Effector CD4-positive, alpha-beta T cell (primary cell): ENCODE measurements around the gene SMTN.
A peak's percentile ranks its signal among the peaks of the same experiment; 100 is the strongest.
"Not testable (repeated sequence)": the region's sequence is repeated elsewhere in the genome, so short reads cannot be mapped to it uniquely, and the experiment has no call there.

ENCODE experiments used
- DNase-seq: peaks from one replicate; pipeline ENCODE4 v3.0.0-alpha.2; 2020

Gene SMTN

DNA sequence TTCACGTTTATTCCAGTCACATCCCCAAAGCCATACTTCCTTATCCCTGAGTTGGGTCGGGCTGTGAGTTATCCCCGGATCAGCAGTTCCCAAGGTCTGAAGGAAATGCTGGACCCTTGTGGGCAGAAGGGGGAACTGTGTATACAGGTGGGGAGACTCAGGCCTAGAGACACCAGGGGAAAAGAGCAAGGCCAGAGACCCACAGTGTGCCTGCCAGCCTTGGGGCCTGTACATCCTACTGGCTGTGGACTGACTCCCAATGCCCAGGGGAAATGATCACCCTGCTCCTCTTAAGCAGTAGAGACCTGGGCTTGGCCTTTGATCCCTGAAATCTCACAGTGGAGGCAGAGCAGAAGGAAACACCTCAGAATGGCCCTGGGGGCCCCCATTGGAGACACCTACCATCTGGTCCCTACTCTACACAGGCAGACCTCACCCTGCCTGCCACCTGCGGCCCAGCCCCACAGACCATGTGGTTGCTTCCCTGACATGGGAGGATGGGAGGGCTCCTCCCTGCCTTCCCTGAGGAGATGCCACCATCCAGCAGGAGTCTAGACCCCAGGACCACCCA is 25.0 kb downstream of the SMTN start:
- DNase-seq = no peak

DNA sequence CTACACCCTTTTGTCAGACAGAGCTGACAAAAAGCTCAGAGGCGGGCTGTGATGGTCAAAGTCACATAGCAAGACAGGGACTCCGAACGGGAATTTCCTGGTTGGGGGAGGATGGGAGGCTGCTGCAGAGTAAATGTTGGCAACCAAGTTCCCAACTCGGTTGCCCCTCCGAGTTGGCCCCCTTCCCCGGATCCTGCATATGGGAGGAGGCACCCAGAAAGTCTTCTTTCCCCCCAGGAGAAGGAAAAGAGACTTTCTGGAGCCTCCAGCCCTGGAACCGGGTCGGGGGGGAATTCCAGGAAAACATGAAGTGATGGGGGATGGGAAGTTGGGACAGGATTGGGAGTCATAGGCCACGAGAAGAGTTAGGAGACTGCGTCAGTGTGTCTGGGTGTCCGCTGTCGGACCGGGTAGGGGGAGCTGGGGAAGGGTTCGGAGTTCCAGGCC is 25.6 kb downstream of the SMTN start:
- DNase-seq = no peak

DNA sequence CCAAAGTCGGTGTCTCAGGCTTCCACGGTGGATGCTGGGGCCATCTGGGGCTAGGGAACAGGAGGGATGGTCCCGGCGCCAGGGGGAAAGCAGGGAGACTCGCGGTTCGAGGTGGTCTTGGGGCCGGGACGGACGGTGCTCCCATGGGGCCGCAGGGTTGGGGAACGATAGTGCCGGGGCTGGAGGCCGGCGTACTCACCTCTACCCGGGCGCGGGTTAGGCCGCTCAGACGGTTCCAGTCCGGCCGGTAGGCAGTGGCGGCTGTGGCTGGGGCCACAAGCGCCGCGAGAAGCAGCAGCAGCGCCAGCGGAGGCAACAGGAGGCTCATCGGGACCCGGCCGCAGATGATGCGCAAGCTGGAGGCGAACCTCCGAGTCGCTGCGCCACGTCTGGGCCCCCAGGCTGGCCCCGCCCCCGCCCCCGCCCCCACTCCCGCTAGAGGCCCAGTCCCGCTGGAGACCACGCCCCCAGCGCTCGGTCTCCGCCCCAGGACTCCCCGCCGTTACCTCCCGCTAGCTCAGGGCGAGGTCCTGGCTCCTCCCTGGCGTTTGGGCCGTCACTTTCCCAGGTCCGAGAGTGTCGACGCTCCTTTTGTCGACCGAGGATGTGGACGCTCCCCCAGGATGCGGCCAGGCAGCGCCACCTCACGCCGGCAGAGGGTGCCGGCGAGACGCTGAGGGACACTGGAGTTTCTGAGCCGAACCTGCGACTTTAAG is 26.2 kb downstream of the SMTN start, which contains the start of gene SELENOM:
Gene SELENOM, minus strand, starts transcription at position 391 of the 716 bp plus-strand sequence. Its CDS starts 63 bp downstream, at position 328.
- peak; percentile 85 for DNase-seq

DNA sequence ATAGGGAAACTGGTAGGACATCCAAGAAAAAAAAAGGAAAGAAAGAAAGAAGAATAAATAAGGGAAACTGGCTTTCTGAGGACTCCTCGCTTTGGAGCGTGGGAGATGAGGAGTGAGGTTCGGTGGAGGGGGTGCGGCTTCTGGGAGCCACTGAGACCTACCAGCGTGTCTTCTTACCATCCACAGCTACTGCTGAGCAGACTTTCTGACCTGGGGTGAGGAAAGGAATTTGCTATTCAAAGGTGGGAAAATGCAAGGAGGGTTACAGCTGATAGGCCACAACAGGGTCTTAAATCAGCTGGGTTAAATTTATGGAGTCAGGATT is 26.7 kb downstream of the SMTN start:
- no peak for DNase-seq

DNA sequence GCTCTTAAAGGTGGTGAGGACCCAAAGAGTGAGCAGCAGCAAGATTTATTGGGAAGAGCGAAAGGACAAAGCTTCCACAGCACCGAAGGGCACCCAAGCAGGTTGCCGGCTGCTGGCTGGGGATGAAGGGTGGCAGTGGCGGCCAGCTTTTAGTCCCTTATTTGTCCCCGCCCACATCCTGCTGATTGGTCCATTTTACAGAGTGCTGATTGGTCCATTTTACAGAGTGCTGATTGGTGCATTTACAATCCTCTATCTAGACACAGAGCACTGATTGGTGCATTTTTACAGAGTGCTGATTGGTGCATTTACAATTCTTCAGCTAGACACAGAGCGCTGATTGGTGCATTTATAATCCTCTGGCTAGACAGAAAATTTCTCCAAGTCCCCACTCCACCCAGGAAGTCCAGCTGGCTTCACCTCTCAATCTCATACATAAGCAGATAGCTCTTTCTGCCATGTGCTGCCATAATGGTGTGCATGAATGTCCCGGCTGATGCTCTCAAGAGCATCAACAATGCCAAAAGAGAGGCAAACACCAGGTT is 31.5 kb downstream of the SMTN start:
- DNase-seq = not testable (repeated sequence)

DNA sequence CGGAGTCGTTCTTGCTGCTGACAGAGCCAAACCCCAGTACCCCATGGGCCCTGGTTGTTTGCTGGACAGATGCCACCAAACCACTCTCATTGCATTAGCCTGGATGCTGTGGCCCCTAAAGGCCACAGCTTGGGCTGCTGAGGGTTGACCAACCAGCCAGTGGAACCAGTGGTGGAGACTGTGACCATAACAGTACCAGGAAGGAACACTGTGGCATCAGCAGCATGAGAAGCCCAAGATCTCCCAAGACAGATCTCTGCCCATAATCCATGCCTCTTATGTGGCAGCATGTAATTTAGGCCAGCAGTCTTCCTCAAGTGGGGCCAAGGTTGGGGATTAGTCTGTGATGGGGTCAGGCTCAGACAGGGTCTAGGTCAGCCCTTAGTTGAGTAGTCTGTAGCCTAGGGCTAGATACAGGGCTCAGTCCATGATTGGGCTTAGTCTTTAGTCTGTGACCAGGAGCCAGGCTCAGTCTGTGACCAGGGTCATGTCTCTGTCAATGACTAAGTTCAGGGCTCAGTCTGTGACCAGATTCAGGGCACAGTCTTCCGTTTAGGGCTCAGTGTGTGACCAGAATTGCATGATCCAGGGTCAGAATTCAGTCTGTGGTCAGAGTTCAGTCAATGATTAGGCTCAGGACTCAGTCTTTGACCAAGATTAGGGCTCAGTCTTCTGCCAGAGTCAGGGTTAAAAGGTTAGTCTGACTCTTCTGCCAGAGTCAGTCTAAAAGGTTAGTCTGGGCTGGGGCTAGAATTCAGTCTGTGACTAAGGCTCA is 37.1 kb downstream of the SMTN start:
- no peak for DNase-seq

DNA sequence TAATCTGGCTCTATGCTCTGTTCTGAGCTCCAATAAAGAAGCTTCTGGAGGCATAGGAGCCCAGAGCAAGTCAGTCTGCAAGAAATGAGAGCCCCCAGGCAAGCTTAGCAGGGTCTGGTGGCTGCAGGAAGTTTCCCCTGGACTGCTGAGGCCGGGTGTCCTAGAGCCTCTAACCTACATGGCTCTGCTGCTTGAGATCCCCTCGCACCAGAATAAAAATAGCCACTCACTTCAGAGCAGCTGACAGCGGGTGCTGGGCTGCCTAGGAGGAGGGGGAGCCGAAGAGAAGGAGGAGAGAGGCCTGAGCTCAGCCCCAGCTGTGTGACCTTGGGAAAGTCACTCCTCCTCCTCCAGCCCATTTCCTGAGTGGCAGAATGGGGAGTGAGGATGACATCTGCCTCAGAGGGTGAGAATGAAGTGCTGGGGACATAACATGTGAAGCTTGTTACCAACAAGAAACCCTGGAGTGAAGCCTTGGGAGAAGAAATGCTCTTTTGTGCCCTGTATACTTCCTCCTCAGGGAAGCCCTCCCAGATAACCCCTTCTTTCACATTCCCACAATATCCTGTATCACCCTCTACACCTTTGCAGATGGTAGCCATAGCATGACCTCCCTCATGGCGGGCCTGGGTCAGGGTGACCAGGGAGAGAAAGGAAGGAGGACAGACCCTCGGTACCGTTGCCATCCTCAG is 38.1 kb downstream of the SMTN start:
- DNase-seq = no peak

DNA sequence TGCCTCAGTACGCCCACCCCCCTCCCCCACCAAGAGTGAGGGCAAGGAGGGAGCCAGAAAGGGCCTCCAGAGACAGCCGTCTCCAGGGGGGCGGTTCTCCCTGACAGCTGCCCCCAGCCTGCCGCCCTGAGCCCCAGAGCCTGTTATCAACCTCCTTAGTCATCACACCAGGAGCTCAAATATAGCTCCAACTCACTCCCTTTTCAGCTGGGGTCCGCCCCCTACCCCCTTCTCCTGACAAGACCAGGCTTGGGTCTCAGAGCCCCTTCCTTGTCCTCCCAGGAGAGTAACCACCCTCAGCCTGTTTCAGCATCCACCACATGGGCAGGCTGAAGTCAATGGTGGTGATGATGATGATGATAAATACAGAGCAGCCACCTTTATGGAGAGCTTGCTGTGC is 39.1 kb downstream of the SMTN start:
- no peak for DNase-seq

DNA sequence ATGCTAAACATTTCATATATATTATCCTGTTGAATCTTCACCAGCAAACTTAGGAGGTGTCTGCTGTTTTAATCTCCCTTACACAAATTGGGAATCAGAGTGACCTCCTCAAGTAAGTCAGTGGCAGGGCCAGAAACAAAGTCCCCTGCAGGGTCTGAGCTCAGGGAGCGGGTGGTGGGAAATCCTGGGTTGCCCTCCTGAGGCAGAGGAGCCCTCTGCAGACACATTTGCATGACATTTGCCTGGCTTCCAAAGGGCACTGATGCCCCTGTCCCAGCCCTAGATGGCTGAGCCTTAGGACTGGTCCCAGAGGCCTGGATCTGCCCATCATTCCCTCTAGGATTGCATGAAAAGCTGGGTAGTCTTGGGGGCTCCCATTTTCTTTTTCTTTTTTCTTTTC is 39.5 kb downstream of the SMTN start:
- no peak for DNase-seq

DNA sequence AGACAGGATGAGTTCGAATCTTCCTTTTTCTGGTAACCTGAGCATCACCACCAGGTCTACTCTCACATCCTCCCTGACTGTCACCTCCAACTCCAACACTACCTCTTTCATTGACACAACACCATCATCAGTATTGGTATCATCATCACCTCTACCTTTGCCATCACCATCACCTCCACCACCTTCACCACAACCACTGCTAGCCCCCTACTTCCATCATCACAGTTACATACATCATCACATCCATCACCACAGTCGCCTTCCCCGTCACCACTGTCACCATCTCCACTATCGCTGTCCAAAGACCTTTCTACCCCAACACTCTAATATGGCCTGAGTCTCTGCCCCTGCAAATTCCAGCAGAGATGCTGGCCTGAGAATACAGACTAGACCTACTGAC is 40.3 kb downstream of the SMTN start:
- no peak for DNase-seq

DNA sequence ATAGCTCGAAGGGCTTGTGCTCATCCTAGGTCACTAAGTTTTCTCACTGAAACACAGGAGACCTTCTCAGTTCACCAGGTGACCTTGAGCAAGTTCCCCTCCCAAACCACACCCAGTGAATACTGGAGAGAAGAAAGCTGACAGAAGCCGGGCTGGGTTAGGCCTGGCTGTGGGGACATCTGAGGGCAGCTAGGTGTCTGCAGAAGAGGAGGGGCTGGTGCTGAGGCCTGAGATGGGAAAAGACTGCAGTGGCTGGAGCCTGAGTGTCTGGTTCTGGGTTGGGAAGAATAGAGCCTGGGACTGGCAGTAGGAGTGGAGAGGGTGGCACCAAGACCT is 41.0 kb downstream of the SMTN start:
- DNase-seq = no peak

DNA sequence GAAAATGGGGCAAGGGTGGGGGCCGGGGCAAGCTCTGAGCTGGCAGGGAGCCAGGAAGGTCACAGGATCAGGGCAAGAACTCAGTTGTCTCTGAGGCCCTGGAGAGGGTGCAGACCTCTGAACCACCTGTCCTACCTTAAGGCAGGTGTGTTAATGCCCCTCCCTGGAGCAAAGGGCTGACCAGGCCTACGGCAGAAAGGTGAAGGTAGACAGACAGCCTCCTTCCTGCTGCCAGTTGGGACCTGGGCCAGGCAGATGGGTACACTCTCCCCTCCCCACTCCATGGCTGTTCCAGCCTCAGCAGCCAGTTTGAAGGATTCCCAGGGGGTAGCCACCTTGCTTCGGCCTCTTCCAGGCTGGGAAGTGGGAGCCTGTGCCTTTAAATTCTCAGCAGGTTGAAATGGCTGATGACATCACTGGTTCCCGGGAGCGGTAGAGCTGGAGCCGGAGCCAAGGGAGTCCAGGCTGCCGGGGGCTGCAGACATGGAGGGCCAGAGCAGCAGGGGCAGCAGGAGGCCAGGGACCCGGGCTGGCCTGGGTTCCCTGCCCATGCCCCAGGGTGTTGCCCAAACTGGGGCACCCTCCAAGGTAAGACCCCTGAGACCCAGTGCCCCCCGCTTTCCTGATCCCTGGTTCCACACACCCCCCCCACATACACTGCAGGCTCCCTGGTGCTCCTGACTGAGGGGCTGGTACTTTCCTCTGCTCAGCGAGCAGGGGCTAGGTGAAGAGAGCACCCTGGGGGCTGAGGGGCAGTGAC is 41.6 kb downstream of the SMTN start, which contains the start of gene INPP5J:
Gene INPP5J, plus strand, starts transcription at position 435 of the 760 bp plus-strand sequence. Its CDS starts 49 bp downstream, at position 484.
- no peak for DNase-seq

DNA sequence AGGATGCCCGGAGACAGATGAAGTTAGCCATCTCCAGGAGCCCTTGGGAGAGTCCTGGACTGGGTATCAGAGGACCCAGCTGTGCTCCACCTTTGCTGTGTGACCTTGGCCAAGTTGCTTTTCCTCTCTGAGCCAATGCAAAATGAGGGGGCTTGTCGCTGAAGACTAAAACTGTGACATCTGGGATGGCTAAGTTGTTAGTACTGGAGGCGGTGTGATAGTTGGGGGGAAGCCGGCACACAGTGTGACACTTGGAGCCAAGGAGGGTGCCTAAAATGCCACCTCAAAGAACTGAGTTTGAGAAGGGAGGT is 42.1 kb downstream of the SMTN start:
- no peak for DNase-seq

DNA sequence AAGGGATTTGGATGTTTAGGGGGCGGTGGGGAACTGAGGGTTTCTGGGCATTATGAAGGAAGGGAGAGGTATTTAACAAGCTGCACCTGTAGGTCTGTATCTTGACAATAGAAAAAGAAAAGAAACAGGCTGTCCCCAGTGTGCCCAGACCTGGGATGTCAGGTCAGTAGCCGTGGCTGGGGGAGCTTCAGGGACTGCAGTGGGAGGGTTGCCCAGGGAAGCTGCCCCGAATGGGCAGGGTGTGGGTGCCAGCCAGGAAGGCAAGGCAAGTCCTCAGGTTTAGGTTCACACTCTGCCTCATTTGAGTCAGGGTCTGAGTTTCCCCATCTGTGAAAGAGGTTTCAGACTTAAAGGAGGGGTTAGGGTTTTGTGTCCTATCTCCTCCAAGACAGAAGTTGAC is 43.2 kb downstream of the SMTN start:
- DNase-seq = no peak

DNA sequence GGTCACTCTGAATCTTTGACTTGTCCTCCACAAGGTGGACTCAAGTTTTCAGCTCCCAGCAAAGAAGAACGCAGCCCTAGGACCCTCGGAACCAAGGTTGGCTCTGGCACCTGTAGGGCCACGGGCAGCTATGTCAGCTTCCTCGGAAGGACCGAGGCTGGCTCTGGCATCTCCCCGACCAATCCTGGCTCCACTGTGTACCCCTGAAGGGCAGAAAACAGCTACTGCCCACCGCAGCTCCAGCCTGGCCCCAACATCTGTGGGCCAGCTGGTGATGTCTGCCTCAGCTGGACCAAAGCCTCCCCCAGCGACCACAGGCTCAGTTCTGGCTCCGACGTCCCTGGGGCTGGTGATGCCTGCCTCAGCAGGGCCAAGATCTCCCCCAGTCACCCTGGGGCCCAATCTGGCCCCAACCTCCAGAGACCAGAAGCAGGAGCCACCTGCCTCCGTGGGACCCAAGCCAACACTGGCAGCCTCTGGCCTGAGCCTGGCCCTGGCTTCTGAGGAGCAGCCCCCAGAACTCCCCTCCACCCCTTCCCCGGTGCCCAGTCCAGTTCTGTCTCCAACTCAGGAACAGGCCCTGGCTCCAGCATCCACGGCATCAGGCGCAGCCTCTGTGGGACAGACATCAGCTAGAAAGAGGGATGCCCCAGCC is 43.8 kb downstream of the SMTN start:
- no peak for DNase-seq

DNA sequence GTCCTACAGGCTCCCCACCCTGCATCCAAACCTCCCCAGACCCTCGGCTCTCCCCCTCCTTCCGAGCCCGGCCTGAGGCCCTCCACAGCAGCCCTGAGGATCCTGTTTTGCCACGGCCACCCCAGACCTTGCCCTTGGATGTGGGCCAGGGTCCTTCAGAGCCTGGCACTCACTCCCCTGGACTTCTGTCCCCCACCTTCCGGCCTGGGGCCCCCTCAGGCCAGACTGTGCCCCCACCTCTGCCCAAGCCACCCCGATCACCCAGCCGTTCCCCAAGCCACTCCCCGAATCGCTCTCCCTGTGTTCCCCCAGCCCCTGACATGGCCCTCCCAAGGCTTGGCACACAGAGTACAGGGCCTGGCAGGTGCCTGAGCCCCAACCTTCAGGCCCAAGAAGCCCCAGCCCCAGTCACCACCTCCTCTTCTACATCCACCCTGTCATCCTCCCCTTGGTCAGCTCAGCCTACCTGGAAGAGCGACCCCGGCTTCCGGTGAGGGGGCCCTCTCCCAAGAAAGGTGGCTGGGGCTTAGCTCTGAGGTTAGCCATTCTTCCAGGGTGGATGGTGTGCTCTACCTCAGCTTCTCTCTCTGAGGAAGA is 44.5 kb downstream of the SMTN start:
- DNase-seq = no peak

DNA sequence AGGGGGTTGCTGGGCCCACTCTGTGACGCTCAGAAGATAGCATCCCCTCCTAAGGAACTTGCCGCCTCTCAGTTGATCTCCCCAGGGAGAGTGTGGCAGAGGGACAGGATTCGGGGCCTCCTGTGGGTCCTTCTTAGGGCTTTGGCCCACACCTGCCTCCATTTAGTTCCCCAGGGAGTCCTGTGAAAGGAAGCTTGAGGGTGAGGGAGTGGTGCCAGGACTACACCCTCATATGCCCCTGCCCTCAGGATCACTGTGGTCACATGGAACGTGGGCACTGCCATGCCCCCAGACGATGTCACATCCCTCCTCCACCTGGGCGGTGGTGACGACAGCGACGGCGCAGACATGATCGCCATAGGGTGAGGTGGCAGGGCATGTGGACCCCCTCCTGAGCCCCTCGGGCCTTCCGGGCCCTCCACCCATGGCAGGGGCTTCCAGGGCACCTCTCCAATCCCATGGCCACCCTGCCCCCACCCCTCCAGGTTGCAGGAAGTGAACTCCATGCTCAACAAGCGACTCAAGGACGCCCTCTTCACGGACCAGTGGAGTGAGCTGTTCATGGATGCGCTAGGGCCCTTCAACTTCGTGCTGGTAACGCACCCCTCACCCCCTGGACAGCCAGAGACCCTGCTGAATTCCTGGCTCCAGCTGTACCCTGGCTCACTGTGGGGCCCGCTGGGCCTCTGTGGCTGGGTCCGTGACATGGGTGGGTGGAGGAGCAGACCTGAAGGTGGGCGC is 45.2 kb downstream of the SMTN start:
- DNase-seq = no peak

DNA sequence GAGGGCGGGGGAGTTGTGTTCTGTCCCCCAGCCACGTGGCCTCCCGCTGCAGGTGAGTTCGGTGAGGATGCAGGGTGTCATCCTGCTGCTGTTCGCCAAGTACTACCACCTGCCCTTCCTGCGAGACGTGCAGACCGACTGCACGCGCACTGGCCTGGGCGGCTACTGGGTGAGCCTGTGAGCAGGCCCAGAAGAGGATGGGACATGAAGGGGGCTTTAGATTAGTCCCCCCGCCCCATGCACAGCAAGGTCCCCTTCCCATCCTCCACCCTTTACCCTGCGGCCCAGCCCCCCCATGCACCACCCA is 45.7 kb downstream of the SMTN start:
- DNase-seq = no peak

DNA sequence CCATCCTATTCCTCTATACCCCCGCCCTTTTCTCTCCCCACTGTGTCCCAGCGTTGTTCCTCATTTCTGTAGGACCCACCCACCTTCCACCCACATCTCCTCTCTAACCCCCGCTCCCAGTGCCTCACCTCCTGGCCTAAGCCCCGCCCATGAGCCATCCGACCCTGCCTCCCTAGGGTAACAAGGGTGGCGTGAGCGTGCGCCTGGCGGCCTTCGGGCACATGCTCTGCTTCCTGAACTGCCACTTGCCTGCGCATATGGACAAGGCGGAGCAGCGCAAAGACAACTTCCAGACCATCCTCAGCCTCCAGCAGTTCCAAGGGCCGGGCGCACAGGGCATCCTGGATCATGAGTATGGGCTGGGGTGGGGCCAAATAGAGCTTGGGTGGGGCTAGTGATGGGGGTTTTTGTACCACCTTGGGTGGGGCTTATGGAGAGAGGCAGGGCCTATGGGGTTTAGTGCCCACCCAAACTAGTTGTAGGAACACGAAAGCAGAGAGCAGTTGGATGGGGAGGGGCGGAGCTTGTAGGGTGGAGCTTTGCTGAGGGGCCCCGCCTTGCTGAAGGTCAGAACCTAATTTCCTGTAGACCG is 46.2 kb downstream of the SMTN start:
- DNase-seq = no peak

DNA sequence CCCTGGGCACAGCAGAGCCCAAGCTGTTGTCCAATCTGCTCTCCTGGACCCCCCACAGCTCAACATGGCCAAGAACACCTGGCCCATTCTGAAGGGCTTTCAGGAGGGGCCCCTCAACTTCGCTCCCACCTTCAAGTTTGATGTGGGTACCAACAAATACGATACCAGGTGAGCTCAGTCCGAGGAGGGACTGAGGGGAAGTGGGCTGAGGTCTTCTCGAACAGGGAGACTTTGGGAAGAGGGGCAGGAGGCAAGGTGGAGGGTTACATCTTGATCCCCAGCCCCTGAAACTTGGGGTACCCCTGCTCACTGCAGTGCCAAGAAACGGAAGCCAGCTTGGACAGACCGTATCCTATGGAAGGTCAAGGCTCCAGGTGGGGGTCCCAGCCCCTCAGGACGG is 47.0 kb downstream of the SMTN start:
- DNase-seq = no peak

DNA sequence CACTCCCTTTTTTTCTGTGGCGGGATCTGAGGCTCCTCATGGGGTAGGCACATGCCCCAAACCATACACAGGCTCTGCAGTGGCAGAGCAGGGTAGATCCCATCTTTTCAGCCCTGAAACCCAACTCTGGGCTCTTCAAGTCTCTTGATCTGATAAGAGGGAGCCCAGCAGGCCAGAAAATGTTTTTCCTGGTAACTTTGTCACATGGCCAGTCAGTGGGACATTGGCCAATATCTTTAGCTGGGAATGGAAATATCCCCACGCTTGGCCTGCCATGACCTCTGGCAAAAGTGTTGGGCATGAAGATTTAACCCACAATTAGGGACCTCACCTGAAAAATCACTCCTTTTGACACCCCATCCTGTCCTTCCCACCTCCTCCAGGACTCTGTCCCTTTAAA is 49.8 kb downstream of the SMTN start:
- no peak for DNase-seq
